HAP-1 (cell line): Measurements from ENCODE around the gene DUSP1.
A peak's percentile ranks its signal among the peaks of the same experiment; 100 is the strongest.
"Not testable (repeated sequence)": the region's sequence is repeated elsewhere in the genome, so short reads cannot be mapped to it uniquely, and the experiment has no call there.

ENCODE experiments used
- DNase-seq, 2 experiments: peaks; one replicate each; pipeline ENCODE4 v3.0.0-alpha.2; 2016 to 2020; ENCODE audit warnings: low spot score in 2 of 2
- H3K27me3 ChIP-seq: fragments of 250-450 bp; sonication (Bioruptor Pico); 2 replicates; pipeline ENCODE4 v1.5.1; 2020; ENCODE audit warnings: low read depth, mild to moderate bottlenecking, moderate library complexity
- H3K36me3 ChIP-seq: fragments of 250-450 bp; sonication (Bioruptor Pico); replicated peaks from 2 replicates; pipeline ENCODE4 v1.5.1; 2020; ENCODE audit warnings: mild to moderate bottlenecking
- H3K4me1 ChIP-seq: fragments of 250-450 bp; sonication (Bioruptor Pico); 2 replicates; pipeline ENCODE4 v1.5.1; 2020; ENCODE audit warnings: mild to moderate bottlenecking
- H3K4me3 ChIP-seq: fragments of 250-450 bp; sonication (Bioruptor Pico); 2 replicates; pipeline ENCODE4 v1.5.1; 2020; ENCODE audit warnings: mild to moderate bottlenecking, moderate library complexity
- H3K9me3 ChIP-seq: fragments of 250-450 bp; sonication (Bioruptor Pico); 2 replicates; pipeline ENCODE4 v1.5.1; 2020; ENCODE audit warnings: mild to moderate bottlenecking, moderate library complexity
- in situ Hi-C: fragments of 300-500 bp; cut with MboI; formaldehyde crosslinking; loops from 3 replicates; pipeline ENCODE4 v1.14.3; 2020; ENCODE audit warnings: low sequenced_read_pairs, inconsistent platforms, mixed read lengths

Gene DUSP1

GRCh38 chr5:172770675-172771438 is at the start of gene DUSP1:
Gene DUSP1, minus strand, starts transcription at chr5:172771195. Its CDS starts 243 bp downstream, at chr5:172770952.
- H3K36me3 ChIP-seq = peaks cover 25% of the 10 kb centered on the region
- H3K27me3 ChIP-seq = no peaks in the 10 kb centered on the region
- DNase-seq = peak; percentile 95 to 99
- H3K4me3 ChIP-seq = peak within 1 kb of the TSS; percentile 95
- in situ Hi-C loops = no loop called here
- peaks cover 27% of the 10 kb centered on the region for H3K4me1 ChIP-seq
- H3K9me3 ChIP-seq = no peaks in the 10 kb centered on the region

GRCh38 chr5:172820046-172820767 is 49.2 kb upstream of the DUSP1 start:
- DNase-seq = no peak

GRCh38 chr5:172819569-172819968 is 48.6 kb upstream of the DUSP1 start:
- Histone ChIP-seq H3K4me1 (no peaks in the 10 kb centered on the region), H3K4me3 (no peak overlapping the region), H3K36me3 (no peaks in the 10 kb centered on the region), H3K27me3 (no peaks in the 10 kb centered on the region), H3K9me3 (no peaks in the 10 kb centered on the region)
- in situ Hi-C loops = no loop called here
- DNase-seq = no peak

More at GRCh38 chr5:172820046-172820767, 49.2 kb upstream of the DUSP1 start:
- Histone ChIP-seq H3K9me3 (0 out of 2 replicates have a peak, but pooled peaks cover 1% of the 10 kb centered on the region), H3K4me1 (no peaks in the 10 kb centered on the region), H3K27me3 (no peaks in the 10 kb centered on the region), H3K36me3 (no peaks in the 10 kb centered on the region), H3K4me3 (no peak overlapping the region)
- in situ Hi-C loops = no loop called here

GRCh38 chr5:172818081-172818480 is 47.1 kb upstream of the DUSP1 start:
- no peaks in the 10 kb centered on the region for H3K4me1 ChIP-seq
- no peaks in the 10 kb centered on the region for H3K9me3 ChIP-seq
- H3K4me3 ChIP-seq = no peak overlapping the region
- no peaks in the 10 kb centered on the region for H3K27me3 ChIP-seq
- in situ Hi-C loops = no loop called here
- DNase-seq = no peak
- no peaks in the 10 kb centered on the region for H3K36me3 ChIP-seq

- Histone ChIP-seq H3K36me3 (no peaks in the 10 kb centered on the region), H3K9me3 (no peaks in the 10 kb centered on the region), H3K4me3 (no peak overlapping the region), H3K4me1 (no peaks in the 10 kb centered on the region), H3K27me3 (no peaks in the 10 kb centered on the region)
- in situ Hi-C loops = no loop called here
- DNase-seq = no peak
Observed at GRCh38 chr5:172817664-172818063, 46.7 kb upstream of the DUSP1 start.

- no peaks in the 10 kb centered on the region for H3K9me3 ChIP-seq
- no peaks in the 10 kb centered on the region for H3K27me3 ChIP-seq
- no peaks in the 10 kb centered on the region for H3K4me1 ChIP-seq
- H3K4me3 ChIP-seq = no peak overlapping the region
- DNase-seq = no peak
- in situ Hi-C loops = no loop called here
- no peaks in the 10 kb centered on the region for H3K36me3 ChIP-seq
Observed at GRCh38 chr5:172816925-172817562, 46.0 kb upstream of the DUSP1 start.

GRCh38 chr5:172815631-172816030 is 44.6 kb upstream of the DUSP1 start:
- no peaks in the 10 kb centered on the region for H3K36me3 ChIP-seq
- DNase-seq = no peak
- no peak overlapping the region for H3K4me3 ChIP-seq
- H3K4me1 ChIP-seq = no peaks in the 10 kb centered on the region
- H3K9me3 ChIP-seq = no peaks in the 10 kb centered on the region
- H3K27me3 ChIP-seq = no peaks in the 10 kb centered on the region
- in situ Hi-C loops = no loop called here

GRCh38 chr5:172810996-172811395 is 40.0 kb upstream of the DUSP1 start:
- in situ Hi-C loops, H3K27me3 ChIP-seq, H3K36me3 ChIP-seq, H3K4me3 ChIP-seq, H3K9me3 ChIP-seq, H3K4me1 ChIP-seq, DNase-seq: not testable (repeated sequence)

GRCh38 chr5:172809774-172810173 is 38.8 kb upstream of the DUSP1 start:
- Histone ChIP-seq H3K27me3 (no peaks in the 10 kb centered on the region), H3K9me3 (0 out of 2 replicates have a peak, but pooled peaks cover 5% of the 10 kb centered on the region), H3K36me3 (no peaks in the 10 kb centered on the region), H3K4me3 (no peak overlapping the region), H3K4me1 (no peaks in the 10 kb centered on the region; the same call in 1 of the 2 replicates)
- DNase-seq = no peak
- in situ Hi-C loops = no loop called here

- H3K9me3 ChIP-seq = 0 out of 2 replicates have a peak, but pooled peaks cover 5% of the 10 kb centered on the region
- H3K27me3 ChIP-seq = no peaks in the 10 kb centered on the region
- DNase-seq = no peak
- in situ Hi-C loops = no loop called here
- no peaks in the 10 kb centered on the region for H3K36me3 ChIP-seq
- H3K4me3 ChIP-seq = no peak overlapping the region
- no peaks in the 10 kb centered on the region; the same call in 1 of the 2 replicates for H3K4me1 ChIP-seq
Observed at GRCh38 chr5:172807766-172808311, 36.8 kb upstream of the DUSP1 start.

GRCh38 chr5:172806897-172807672 is 36.1 kb upstream of the DUSP1 start:
- Histone ChIP-seq H3K4me3 (no peak overlapping the region), H3K27me3 (no peaks in the 10 kb centered on the region), H3K9me3 (0 out of 2 replicates have a peak, but pooled peaks cover 5% of the 10 kb centered on the region), H3K36me3 (no peaks in the 10 kb centered on the region), H3K4me1 (no peaks in the 10 kb centered on the region; the same call in 1 of the 2 replicates)
- in situ Hi-C loops = no loop called here
- peak in 1 of 2 experiments; percentile 73 for DNase-seq

GRCh38 chr5:172805736-172806255 is 34.8 kb upstream of the DUSP1 start:
- Histone ChIP-seq H3K4me3 (no peak overlapping the region), H3K36me3 (no peaks in the 10 kb centered on the region), H3K4me1 (no peaks in the 10 kb centered on the region; the same call in 1 of the 2 replicates), H3K9me3 (0 out of 2 replicates have a peak, but pooled peaks cover 5% of the 10 kb centered on the region), H3K27me3 (no peaks in the 10 kb centered on the region)
- DNase-seq = no peak
- in situ Hi-C loops = no loop called here
